GM21723 (cell line): ENCODE measurements around the gene HYCC1.

Source experiments
- ATAC-seq: cut with Tn5 transposase; IDR thresholded peaks from one replicate; pipeline ENCODE4 v1.9.1; 2021; ENCODE audit warnings: mild to moderate bottlenecking, moderate library complexity; ENCODE audit not compliant: unreplicated experiment

Gene HYCC1

GRCh38 chr7:23017309-23017708 is 3.4 kb upstream of the HYCC1 start:
- ATAC-seq = no peak

- no peak for ATAC-seq
These were observed 2.7 kb upstream of the HYCC1 start for GRCh38 chr7:23016345-23017253.

- ATAC-seq = no peak
These were observed 751 bp upstream of the HYCC1 start for GRCh38 chr7:23014681-23015080.

GRCh38 chr7:23012908-23013714 is 819 bp downstream of the HYCC1 start:
- ATAC-seq = peak; percentile 13

- no peak for ATAC-seq
These were observed 1.7 kb downstream of the HYCC1 start for GRCh38 chr7:23012186-23012585.

GRCh38 chr7:23011222-23011924 is 2.6 kb downstream of the HYCC1 start:
- ATAC-seq = no peak

- no peak for ATAC-seq
These were observed 4.6 kb downstream of the HYCC1 start for GRCh38 chr7:23009303-23009702.

- ATAC-seq = no peak
These were observed 9.7 kb downstream of the HYCC1 start for GRCh38 chr7:23004247-23004520.

- no peak for ATAC-seq
These were observed 10.3 kb downstream of the HYCC1 start for GRCh38 chr7:23003505-23004246.

- no peak for ATAC-seq
These were observed 11.2 kb downstream of the HYCC1 start for GRCh38 chr7:23002698-23003097.

GRCh38 chr7:23001610-23002009 is 12.3 kb downstream of the HYCC1 start:
- ATAC-seq = no peak

- ATAC-seq = no peak
These were observed 13.2 kb downstream of the HYCC1 start for GRCh38 chr7:23000597-23001360.

- ATAC-seq = no peak
These were observed 15.4 kb downstream of the HYCC1 start for GRCh38 chr7:22998519-22998896.

- ATAC-seq = no peak
These were observed 15.9 kb downstream of the HYCC1 start for GRCh38 chr7:22997871-22998518.

- no peak for ATAC-seq
These were observed 17.5 kb downstream of the HYCC1 start for GRCh38 chr7:22996470-22996869.

GRCh38 chr7:22995011-22995410 is 18.9 kb downstream of the HYCC1 start:
- no peak for ATAC-seq

GRCh38 chr7:22992874-22993840 is 20.8 kb downstream of the HYCC1 start:
- ATAC-seq = peak; percentile 87

GRCh38 chr7:22990588-22990949 is 23.4 kb downstream of the HYCC1 start:
- no peak for ATAC-seq
